Nephron progenitor cell (in vitro differentiated cells): Measurements from ENCODE around the gene STAC2.
A peak's percentile ranks its signal among the peaks of the same experiment; 100 is the strongest.

Experiments used
- DNase-seq: peaks from one replicate; pipeline ENCODE4 v3.0.0; 2021
- H3K27ac Mint-ChIP-seq: 2 replicates; pipeline ENCODE4 v1.8.0; 2021; ENCODE audit warnings: mild to moderate bottlenecking, moderate library complexity, mixed read lengths
- H3K27me3 Mint-ChIP-seq: 2 replicates; pipeline ENCODE4 v1.8.0; 2021; ENCODE audit warnings: mild to moderate bottlenecking, low read depth, mixed read lengths; ENCODE audit not compliant: poor library complexity
- H3K36me3 Mint-ChIP-seq: 2 replicates; pipeline ENCODE4 v1.8.0; 2021; ENCODE audit warnings: low read depth, mixed read lengths
- H3K4me1 Mint-ChIP-seq: 2 replicates; pipeline ENCODE4 v1.8.0; 2021; ENCODE audit warnings: mixed read lengths
- H3K4me3 Mint-ChIP-seq: 2 replicates; pipeline ENCODE4 v1.8.0; 2021; ENCODE audit warnings: mild to moderate bottlenecking, moderate library complexity, mixed read lengths
- H3K9me3 Mint-ChIP-seq: 2 replicates; pipeline ENCODE4 v1.8.0; 2021; ENCODE audit warnings: mild to moderate bottlenecking, moderate library complexity, mixed read lengths
- CTCF ChIP-seq: fragments of 200-600 bp; sonication (generic); IDR thresholded peaks from 2 replicates; pipeline ENCODE4 v1.5.0; 2021; ENCODE audit warnings: antibody characterized with exemption

STAC2 gene

GRCh38 chr17:39174920-39175694 is 50.6 kb downstream of the STAC2 start:
- no peak overlapping the region for H3K4me3 Mint-ChIP-seq
- TF ChIP-seq CTCF, result peak; percentile 94
- no peak overlapping the region for H3K27ac Mint-ChIP-seq
- no peaks in the 10 kb centered on the region for H3K9me3 Mint-ChIP-seq
- H3K36me3 Mint-ChIP-seq, result peaks cover 25% of the 10 kb centered on the region
- peaks cover 30% of the 10 kb centered on the region for H3K4me1 Mint-ChIP-seq
- DNase-seq, result peak; percentile 87
- H3K27me3 Mint-ChIP-seq, result peaks cover 11% of the 10 kb centered on the region

GRCh38 chr17:39173526-39174274 is 52.0 kb downstream of the STAC2 start:
- TF ChIP-seq CTCF, result no peak
- Mint-ChIP-seq H3K4me1 (peaks cover 35% of the 10 kb centered on the region), H3K27me3 (peaks cover 11% of the 10 kb centered on the region), H3K9me3 (peaks cover 4% of the 10 kb centered on the region), H3K4me3 (no peak overlapping the region), H3K36me3 (peaks cover 24% of the 10 kb centered on the region), H3K27ac (no peak overlapping the region)
- no peak for DNase-seq

DNA sequence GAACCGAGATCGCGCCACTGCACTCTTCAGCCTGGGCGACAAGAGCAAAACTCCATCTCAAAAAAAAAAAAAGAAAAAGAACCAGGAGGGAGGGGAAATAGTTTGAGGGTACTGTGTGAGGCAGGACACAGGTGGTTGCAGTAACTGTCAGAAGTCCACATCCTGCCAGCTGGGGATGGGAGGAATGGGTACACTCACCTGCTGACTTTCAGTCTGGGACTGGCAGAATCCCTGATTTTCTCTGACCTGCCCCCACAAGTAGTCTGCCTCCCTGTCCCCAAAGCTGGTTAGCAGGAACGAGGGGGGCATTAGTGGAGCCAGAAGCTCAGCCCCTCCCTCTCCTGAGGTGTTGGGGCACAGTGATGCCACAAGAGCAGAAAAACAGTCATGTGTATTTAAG is 52.7 kb downstream of the STAC2 start:
- Mint-ChIP-seq H3K4me1 (peaks cover 35% of the 10 kb centered on the region), H3K4me3 (no peak overlapping the region)
- TF ChIP-seq CTCF, result no peak

GRCh38 chr17:39171933-39172332 is 53.8 kb downstream of the STAC2 start:
- no peak overlapping the region for H3K27ac Mint-ChIP-seq
- peaks cover 9% of the 10 kb centered on the region for H3K9me3 Mint-ChIP-seq
- no peak overlapping the region for H3K4me3 Mint-ChIP-seq
- peaks cover 44% of the 10 kb centered on the region for H3K4me1 Mint-ChIP-seq
- H3K36me3 Mint-ChIP-seq, result peaks cover 8% of the 10 kb centered on the region
- no peak for DNase-seq
- TF ChIP-seq CTCF, result no peak
- H3K27me3 Mint-ChIP-seq, result peaks cover 26% of the 10 kb centered on the region

More for the DNA sequence above, 52.7 kb downstream of the STAC2 start:
- no peak overlapping the region for H3K27ac Mint-ChIP-seq
- no peak for DNase-seq
- H3K36me3 Mint-ChIP-seq, result peaks cover 20% of the 10 kb centered on the region
- peaks cover 9% of the 10 kb centered on the region for H3K9me3 Mint-ChIP-seq
- peaks cover 15% of the 10 kb centered on the region for H3K27me3 Mint-ChIP-seq

DNA sequence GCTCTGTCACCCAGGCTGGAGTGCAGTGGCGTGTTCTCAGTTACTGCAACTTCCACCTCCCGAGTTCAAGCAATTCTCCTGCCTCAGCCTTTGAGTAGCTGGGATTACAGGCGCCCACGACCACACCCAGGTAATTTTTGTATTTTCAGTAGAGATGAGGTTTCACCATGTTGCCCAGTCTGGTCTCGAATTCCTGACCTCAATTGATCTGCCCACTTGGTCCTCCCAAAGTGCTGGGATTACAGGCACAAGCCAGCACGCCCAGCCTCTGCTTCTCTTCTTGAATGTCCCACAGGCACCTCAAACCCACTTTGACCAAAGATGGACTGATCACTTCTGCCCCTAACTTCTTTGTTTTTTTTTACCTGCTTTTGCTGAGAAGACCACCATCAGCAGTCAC is 55.2 kb downstream of the STAC2 start:
- Mint-ChIP-seq H3K4me1 (peaks cover 56% of the 10 kb centered on the region), H3K36me3 (no peaks in the 10 kb centered on the region), H3K27ac (no peak overlapping the region), H3K9me3 (peaks cover 9% of the 10 kb centered on the region), H3K4me3 (no peak overlapping the region), H3K27me3 (peaks cover 39% of the 10 kb centered on the region)
- TF ChIP-seq CTCF, result no peak
- no peak for DNase-seq
